Measurements from ENCODE around the gene OR1J2. TPM values are rescaled to one million over a fixed set of nuclear protein-coding genes. Genes with fewer than 3 reads are reported as not detected.

Gene OR1J2
- total and polyA plus RNA-seq, 2 of the 4 experiments (the other 2 are of a cell fraction) = not detected

- Histone ChIP-seq H2AK5ac (ENCODE audit: low read depth, low read length) (no peak overlapping the region), H2BK15ac (ENCODE audit: low read depth, low read length) (no peak overlapping the region), H3K9ac (ENCODE audit: low read depth, low read length) (no peak overlapping the region), H2AK9ac (replicated peaks; ENCODE audit: low read depth, low read length, poor library complexity) (no peak overlapping the region), H3K56ac (ENCODE audit: extremely low read depth, insufficient read depth, low read length) (no peak overlapping the region), H3K9me3 (ENCODE audit: control insufficient read depth, insufficient read depth, low read length) (no peaks in the 10 kb centered on the region), H3K79me1 (ENCODE audit: low read depth in 1 of 2, low read length in 2 of 2) (no peaks in the 10 kb centered on the region), H3K9me1 (ENCODE audit: insufficient read depth, low read length) (0 out of 2 replicates have a peak, but pooled peaks cover 4% of the 10 kb centered on the region), H3K4ac (ENCODE audit: low read depth, low read length) (no peak overlapping the region), H2BK120ac (ENCODE audit: low read depth, low read length) (no peak overlapping the region), H3K27ac (ENCODE audit: insufficient read depth, low read length) (no peak overlapping the region), H3K23ac (ENCODE audit: low read depth, low read length) (no peak overlapping the region), H3K27me3 (ENCODE audit: control insufficient read depth, insufficient read depth, low read length) (peaks cover 4% of the 10 kb centered on the region), H3K14ac (replicated peaks; ENCODE audit: low read depth, low read length) (no peak overlapping the region), H2BK20ac (ENCODE audit: low read depth, low read length) (no peak overlapping the region), H4K20me1 (ENCODE audit: insufficient read depth, low read length) (no peaks in the 10 kb centered on the region), H4K8ac (ENCODE audit: low read depth in 2 of 2, low read length in 2 of 2) (no peak overlapping the region), H2AFZ (replicated peaks; ENCODE audit: low read length, poor library complexity) (no peak overlapping the region), H3K36me3 (ENCODE audit: control insufficient read depth, insufficient read depth, low read length) (no peaks in the 10 kb centered on the region), H4K5ac (ENCODE audit: low read depth, low read length) (no peak overlapping the region), H2BK5ac (ENCODE audit: low read depth, low read length, poor library complexity, severe bottlenecking) (no peak overlapping the region), H3K4me2 (ENCODE audit: low read depth, low read length) (no peak overlapping the region), H3K18ac (ENCODE audit: low read depth, low read length) (no peak overlapping the region), H3K4me3 (ENCODE audit: insufficient read depth, low read depth, low read length) (no peak overlapping the region), H3K4me1 (ENCODE audit: control insufficient read depth, insufficient read depth, low read length) (no peaks in the 10 kb centered on the region), H4K91ac (ENCODE audit: insufficient read depth, low read depth, low read length) (no peak overlapping the region)
- BruUV-seq (replicated peaks) = no TSS peak
- ChIA-PET POLR2A (ENCODE audit: unreplicated experiment) (no interaction called here), CTCF (no interaction called here)
- dilution Hi-C loops (cut with HindIII; ENCODE audit: low sequenced_read_pairs, unreplicated experiment) (no loop called here), in situ Hi-C loops (cut with MboI; ENCODE audit: low sequenced_read_pairs) (no loop called here), intact Hi-C loops (cut with micrococcal nuclease) (no loop called here)
- no peak for ATAC-seq (ENCODE audit: low read depth)
- TF ChIP-seq POLR2A (IDR thresholded peaks at IDR 0.05; ENCODE audit: low read depth, low read length) = no peak
- no peak for TF ChIP-seq RFX5 (IDR thresholded peaks at IDR 0.05; ENCODE audit: low read depth, low read length)
- no peak for TF ChIP-seq MAFK (IDR thresholded peaks at IDR 0.05; ENCODE audit: low read depth, low read length)
- TF ChIP-seq SMC3 (IDR thresholded peaks at IDR 0.05; ENCODE audit: low read depth, low read length) = no peak
- no peak for TF ChIP-seq NFE2L2 (IDR thresholded peaks at IDR 0.05; ENCODE audit: low read depth, low read length)
- no peak for TF ChIP-seq RCOR1 (IDR thresholded peaks at IDR 0.05; ENCODE audit: insufficient replicate concordance, low read length)
- TF ChIP-seq USF2 (IDR thresholded peaks at IDR 0.05; ENCODE audit: low read depth, low read length) = no peak
- no peak for TF ChIP-seq CEBPB (IDR thresholded peaks at IDR 0.05; ENCODE audit: low read depth, low read length)
- no peak for TF ChIP-seq BHLHE40 (IDR thresholded peaks at IDR 0.05; ENCODE audit: low read depth, low read length)
- no peak for TF ChIP-seq FOS (IDR thresholded peaks at IDR 0.05; ENCODE audit: low read depth, low read length)
- no peak for TF ChIP-seq CTCF (conservative IDR thresholded peaks at IDR 0.05; ENCODE audit: low read depth, low read length)
- no peak for TF ChIP-seq MAZ (IDR thresholded peaks at IDR 0.05; ENCODE audit: borderline replicate concordance, low read depth, low read length)
- TF ChIP-seq MXI1 (IDR thresholded peaks at IDR 0.05; ENCODE audit: borderline replicate concordance, low read depth, low read length) = no peak
- no peak for TF ChIP-seq CHD1 (IDR thresholded peaks at IDR 0.05; ENCODE audit: low read depth, low read length)
- TF ChIP-seq ELK1 (IDR thresholded peaks at IDR 0.05; ENCODE audit: borderline replicate concordance, low read depth, low read length) = no peak
- no peak for TF ChIP-seq RAD21 (IDR thresholded peaks at IDR 0.05; ENCODE audit: low read length)
- DNase-seq = no peak
- no CpG with 5 or more reads among the region's 10 CpGs for WGBS, 2 experiments (ENCODE audit: extremely low coverage in 2 of 2, insufficient read length in 1 of 2)
Observed at GRCh38 chr9:122526602-122527001, 16.0 kb downstream of the OR1J2 start.

Measured in IMR-90 (cell line).